ENCODE measurements around the gene HSPD1. TPM values are rescaled to one million over a fixed set of nuclear protein-coding genes. Genes with fewer than 3 reads are reported as not detected.

Gene HSPD1
- polyA plus RNA-seq, 2 of the 4 experiments (the other 2 are of a cell fraction) = 790 to 882 TPM

DNA sequence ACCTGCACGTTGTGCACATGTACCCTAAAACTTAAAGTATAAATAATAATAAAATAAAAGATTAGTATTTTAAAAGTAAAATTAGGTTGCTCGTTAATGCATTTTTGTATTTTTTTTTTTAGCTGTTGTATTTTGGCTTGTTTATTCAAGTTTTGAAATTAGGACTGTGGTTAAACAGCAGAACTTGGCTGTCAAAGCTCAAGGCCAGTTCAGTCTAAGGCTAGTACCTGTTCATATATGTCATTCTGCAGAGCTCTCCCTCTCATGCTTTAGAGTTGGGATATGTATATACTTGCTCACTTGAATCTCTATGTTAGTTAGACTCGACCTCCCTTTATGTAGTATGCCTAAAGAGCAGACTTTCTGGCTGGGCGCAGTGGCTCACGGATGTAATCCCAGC is 48.9 kb upstream of the HSPD1 start:
- no peaks in the 10 kb centered on the region for H3K9me3 ChIP-seq
- FAIRE-seq = no peak
- WGBS (ENCODE audit: missing lambda C conversion rate) = 91% methylated on average over 5 of the region's 5 CpGs
- no peak for ATAC-seq
- no peak overlapping the region for H3K27ac ChIP-seq
- TF ChIP-seq CBX2 (IDR thresholded peaks at IDR 0.05; ENCODE audit: borderline replicate concordance, low read depth) (no peak), JUNB (IDR thresholded peaks at IDR 0.05) (no peak), FOXS1 (CRISPR knock-in tag; IDR thresholded peaks at IDR 0.05) (no peak)
- no peak overlapping the region for H3K4me2 ChIP-seq
- H3K4me3 ChIP-seq = no peak overlapping the region
- POLR2A ChIA-PET = interaction anchor here (1.3 kb wide), 1 partner anchor 32 kb away, joined by 4 read pairs; no protein-coding TSS in a partner anchor
- CTCF ChIA-PET = interaction anchor here (1.5 kb wide), 1 partner anchor 32 kb away, joined by 3 read pairs; no protein-coding TSS in a partner anchor
- no peaks in the 10 kb centered on the region for H3K4me1 ChIP-seq
- no peak for DNase-seq (ENCODE audit: low read depth in 1 of 2, low spot score in 1 of 2)

DNA sequence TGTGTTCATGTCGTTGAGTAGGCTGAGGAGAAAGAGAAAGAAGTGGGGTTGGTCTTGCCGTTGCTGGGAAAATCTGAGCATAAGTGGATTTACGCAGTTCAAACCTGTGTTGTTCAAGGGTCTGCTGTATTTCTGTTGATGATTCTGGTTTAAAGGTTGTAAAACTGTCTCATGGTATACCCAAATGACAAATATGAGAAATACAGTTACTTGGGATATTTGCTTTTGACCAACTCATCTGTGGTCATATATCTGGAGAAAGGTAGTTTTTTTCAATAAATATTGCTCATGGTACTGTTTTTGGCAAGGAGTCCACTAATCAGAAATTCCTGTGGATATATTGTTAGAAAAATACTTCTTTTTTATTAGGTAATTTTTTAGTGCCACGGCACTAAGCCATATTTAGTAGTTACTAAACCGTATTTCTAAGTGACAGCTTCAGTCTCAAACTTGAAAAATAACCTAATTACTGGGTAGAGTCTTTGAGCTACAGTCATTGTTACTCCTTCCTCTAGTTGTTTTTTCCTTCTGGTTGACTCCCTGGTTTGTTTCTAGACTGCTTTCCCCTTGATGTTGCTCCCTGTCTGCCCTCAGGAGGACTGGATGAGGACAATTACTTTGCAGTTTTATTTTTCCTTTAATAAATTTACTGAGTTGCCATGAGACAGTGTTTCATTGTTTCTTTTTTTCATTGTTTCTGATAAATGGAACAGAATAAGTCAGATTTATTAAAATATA is 47.7 kb upstream of the HSPD1 start:
- DNase-seq (ENCODE audit: low read depth in 1 of 2, low spot score in 1 of 2) = no peak

DNA sequence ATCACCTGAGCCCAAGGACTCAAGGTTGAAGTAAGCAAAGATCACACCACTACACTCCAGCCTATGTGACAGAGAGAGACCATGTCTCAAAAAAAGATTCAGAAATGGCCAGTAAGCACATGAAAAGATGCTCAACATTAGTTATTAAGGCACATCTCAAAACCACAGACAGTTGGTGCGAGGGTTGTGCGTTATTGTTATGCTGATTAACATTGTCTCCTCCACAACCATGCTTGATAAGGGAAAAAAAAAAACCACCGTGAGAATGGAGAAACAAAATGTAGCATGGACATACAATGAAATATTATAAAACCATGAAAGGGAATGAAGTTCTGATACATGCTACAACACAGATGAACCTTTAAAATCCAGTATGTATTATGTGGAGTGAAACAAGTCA is 43.6 kb upstream of the HSPD1 start:
- WGBS (ENCODE audit: missing lambda C conversion rate) = 95% methylated on average over 3 of the region's 3 CpGs
- FAIRE-seq (no peak), DNase-seq (ENCODE audit: low read depth in 1 of 2, low spot score in 1 of 2) (no peak), ATAC-seq (no peak)
- H3K4me3 ChIP-seq = no peak overlapping the region
- no peaks in the 10 kb centered on the region for H3K9me3 ChIP-seq
- no peak overlapping the region for H3K4me2 ChIP-seq
- no peaks in the 10 kb centered on the region for H3K4me1 ChIP-seq
- CTCF ChIA-PET = interaction anchor here (0.7 kb wide), 1 partner anchor 11 kb away, joined by 3 read pairs; no protein-coding TSS in a partner anchor
- POLR2A ChIA-PET = no interaction called here
- no peak overlapping the region for H3K27ac ChIP-seq
- TF ChIP-seq, protein P1, sequence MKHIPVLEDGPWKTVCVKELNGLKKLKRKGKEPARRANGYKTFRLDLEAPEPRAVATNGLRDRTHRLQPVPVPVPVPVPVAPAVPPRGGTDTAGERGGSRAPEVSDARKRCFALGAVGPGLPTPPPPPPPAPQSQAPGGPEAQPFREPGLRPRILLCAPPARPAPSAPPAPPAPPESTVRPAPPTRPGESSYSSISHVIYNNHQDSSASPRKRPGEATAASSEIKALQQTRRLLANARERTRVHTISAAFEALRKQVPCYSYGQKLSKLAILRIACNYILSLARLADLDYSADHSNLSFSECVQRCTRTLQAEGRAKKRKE (CRISPR knock-in tag; IDR thresholded peaks at IDR 0.05; ENCODE audit: low read depth) = no peak
- TF ChIP-seq FOXS1 (CRISPR knock-in tag; IDR thresholded peaks at IDR 0.05) (no peak), EHMT2 (IDR thresholded peaks at IDR 0.05; ENCODE audit: low read depth) (no peak), TFCP2L1 (CRISPR knock-in tag; IDR thresholded peaks at IDR 0.05) (no peak), CHD4 (IDR thresholded peaks at IDR 0.05; ENCODE audit: borderline replicate concordance) (no peak), ZNF302 (CRISPR knock-in tag; IDR thresholded peaks at IDR 0.05) (no peak), BHLHE40 (IDR thresholded peaks at IDR 0.05; ENCODE audit: low read depth, low read length) (no peak)
- TF ChIP-seq, protein P2, sequence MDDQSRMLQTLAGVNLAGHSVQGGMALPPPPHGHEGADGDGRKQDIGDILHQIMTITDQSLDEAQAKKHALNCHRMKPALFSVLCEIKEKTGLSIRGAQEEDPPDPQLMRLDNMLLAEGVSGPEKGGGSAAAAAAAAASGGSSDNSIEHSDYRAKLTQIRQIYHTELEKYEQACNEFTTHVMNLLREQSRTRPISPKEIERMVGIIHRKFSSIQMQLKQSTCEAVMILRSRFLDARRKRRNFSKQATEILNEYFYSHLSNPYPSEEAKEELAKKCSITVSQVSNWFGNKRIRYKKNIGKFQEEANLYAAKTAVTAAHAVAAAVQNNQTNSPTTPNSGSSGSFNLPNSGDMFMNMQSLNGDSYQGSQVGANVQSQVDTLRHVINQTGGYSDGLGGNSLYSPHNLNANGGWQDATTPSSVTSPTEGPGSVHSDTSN (IDR thresholded peaks at IDR 0.05) = no peak
- TF ChIP-seq, protein P3, sequence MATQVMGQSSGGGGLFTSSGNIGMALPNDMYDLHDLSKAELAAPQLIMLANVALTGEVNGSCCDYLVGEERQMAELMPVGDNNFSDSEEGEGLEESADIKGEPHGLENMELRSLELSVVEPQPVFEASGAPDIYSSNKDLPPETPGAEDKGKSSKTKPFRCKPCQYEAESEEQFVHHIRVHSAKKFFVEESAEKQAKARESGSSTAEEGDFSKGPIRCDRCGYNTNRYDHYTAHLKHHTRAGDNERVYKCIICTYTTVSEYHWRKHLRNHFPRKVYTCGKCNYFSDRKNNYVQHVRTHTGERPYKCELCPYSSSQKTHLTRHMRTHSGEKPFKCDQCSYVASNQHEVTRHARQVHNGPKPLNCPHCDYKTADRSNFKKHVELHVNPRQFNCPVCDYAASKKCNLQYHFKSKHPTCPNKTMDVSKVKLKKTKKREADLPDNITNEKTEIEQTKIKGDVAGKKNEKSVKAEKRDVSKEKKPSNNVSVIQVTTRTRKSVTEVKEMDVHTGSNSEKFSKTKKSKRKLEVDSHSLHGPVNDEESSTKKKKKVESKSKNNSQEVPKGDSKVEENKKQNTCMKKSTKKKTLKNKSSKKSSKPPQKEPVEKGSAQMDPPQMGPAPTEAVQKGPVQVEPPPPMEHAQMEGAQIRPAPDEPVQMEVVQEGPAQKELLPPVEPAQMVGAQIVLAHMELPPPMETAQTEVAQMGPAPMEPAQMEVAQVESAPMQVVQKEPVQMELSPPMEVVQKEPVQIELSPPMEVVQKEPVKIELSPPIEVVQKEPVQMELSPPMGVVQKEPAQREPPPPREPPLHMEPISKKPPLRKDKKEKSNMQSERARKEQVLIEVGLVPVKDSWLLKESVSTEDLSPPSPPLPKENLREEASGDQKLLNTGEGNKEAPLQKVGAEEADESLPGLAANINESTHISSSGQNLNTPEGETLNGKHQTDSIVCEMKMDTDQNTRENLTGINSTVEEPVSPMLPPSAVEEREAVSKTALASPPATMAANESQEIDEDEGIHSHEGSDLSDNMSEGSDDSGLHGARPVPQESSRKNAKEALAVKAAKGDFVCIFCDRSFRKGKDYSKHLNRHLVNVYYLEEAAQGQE (IDR thresholded peaks at IDR 0.05) = no peak

More for the DNA sequence above, 47.7 kb upstream of the HSPD1 start:
- ChIA-PET CTCF (no interaction called here), POLR2A (no interaction called here)
- Histone ChIP-seq H3K4me1 (no peaks in the 10 kb centered on the region), H3K27ac (no peak overlapping the region), H3K9me3 (no peaks in the 10 kb centered on the region), H3K4me3 (no peak overlapping the region), H3K4me2 (no peak overlapping the region)
- ATAC-seq = no peak
- FAIRE-seq = no peak
- no peak for TF ChIP-seq JUNB (IDR thresholded peaks at IDR 0.05)
- no peak for TF ChIP-seq ZC3H11A (IDR thresholded peaks at IDR 0.05)
- TF ChIP-seq RAD21 (conservative IDR thresholded peaks at IDR 0.05 in 1 of 2, IDR thresholded peaks at IDR 0.05 in 1 of 2) = no peak
- no peak for TF ChIP-seq ZSCAN20 (CRISPR knock-in tag; IDR thresholded peaks at IDR 0.05)
- no peak for TF ChIP-seq HOXB5 (CRISPR knock-in tag; IDR thresholded peaks at IDR 0.05)
- TF ChIP-seq POLR2A (IDR thresholded peaks at IDR 0.05; ENCODE audit: low read length) = no peak
- TF ChIP-seq, protein P4, sequence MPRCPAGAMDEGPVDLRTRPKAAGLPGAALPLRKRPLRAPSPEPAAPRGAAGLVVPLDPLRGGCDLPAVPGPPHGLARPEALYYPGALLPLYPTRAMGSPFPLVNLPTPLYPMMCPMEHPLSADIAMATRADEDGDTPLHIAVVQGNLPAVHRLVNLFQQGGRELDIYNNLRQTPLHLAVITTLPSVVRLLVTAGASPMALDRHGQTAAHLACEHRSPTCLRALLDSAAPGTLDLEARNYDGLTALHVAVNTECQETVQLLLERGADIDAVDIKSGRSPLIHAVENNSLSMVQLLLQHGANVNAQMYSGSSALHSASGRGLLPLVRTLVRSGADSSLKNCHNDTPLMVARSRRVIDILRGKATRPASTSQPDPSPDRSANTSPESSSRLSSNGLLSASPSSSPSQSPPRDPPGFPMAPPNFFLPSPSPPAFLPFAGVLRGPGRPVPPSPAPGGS (IDR thresholded peaks at IDR 0.05) = no peak
- TF ChIP-seq KDM1A (IDR thresholded peaks at IDR 0.05; ENCODE audit: low read depth) = no peak
- TF ChIP-seq, protein P2 (IDR thresholded peaks at IDR 0.05) = no peak
- TF ChIP-seq ESRRA (IDR thresholded peaks at IDR 0.05; ENCODE audit: borderline replicate concordance, low read length) = no peak
- TF ChIP-seq, protein P3 (IDR thresholded peaks at IDR 0.05) = no peak
- WGBS (ENCODE audit: missing lambda C conversion rate) = 93% methylated on average over 5 of the region's 5 CpGs
